Measurements from ENCODE around the gene TAF4. TPM values are rescaled to one million over a fixed set of nuclear protein-coding genes. Genes with fewer than 3 reads are reported as not detected.

Gene TAF4
- total RNA-seq, 4 donors from 2014 or later: 21.1 to 40.6 (median 22.1) TPM

DNA sequence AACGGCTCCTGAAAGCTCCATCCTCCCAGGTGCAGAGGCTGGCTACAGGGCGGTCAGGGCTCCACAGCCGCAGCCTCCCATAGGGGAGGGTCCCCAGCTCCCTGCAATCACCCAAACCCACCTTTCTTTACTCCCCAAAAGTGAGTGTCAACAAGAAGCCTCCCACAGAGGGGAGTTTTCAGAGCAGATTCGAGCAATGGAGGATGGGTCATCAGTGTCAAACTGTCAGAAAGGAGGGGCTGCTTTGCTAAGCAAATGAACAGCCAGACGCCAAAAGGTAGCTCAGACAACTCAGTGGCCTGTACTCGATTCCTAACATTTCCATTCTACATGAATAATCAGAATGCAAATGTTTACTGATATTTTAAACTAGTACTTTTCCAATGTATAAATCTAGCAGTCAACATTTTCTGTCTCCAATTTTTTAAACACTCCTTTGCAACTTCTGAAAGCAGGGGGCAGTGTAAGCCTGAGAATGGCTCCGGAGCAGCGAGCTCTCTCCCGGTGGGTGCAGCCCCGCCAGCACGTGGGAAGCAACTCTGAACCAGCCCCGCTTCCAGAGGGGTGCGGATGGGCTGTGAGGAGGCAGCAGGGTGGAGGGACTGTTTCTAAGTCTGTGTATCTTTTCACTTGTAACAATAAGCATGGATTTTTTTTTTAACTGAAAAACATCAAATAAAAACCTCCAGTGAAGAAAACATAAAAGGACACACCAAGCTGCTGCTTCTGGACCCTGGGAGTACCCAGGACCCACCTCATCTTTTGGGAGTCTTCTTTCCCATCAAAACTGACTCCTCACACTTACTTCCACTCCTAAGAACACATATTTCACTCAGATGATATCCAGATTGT is 54.9 kb downstream of the TAF4 start:
- TF ChIP-seq POLR2A (IDR thresholded peaks at IDR 0.05): no peak
- TF ChIP-seq, protein P1, sequence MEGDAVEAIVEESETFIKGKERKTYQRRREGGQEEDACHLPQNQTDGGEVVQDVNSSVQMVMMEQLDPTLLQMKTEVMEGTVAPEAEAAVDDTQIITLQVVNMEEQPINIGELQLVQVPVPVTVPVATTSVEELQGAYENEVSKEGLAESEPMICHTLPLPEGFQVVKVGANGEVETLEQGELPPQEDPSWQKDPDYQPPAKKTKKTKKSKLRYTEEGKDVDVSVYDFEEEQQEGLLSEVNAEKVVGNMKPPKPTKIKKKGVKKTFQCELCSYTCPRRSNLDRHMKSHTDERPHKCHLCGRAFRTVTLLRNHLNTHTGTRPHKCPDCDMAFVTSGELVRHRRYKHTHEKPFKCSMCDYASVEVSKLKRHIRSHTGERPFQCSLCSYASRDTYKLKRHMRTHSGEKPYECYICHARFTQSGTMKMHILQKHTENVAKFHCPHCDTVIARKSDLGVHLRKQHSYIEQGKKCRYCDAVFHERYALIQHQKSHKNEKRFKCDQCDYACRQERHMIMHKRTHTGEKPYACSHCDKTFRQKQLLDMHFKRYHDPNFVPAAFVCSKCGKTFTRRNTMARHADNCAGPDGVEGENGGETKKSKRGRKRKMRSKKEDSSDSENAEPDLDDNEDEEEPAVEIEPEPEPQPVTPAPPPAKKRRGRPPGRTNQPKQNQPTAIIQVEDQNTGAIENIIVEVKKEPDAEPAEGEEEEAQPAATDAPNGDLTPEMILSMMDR (IDR thresholded peaks at IDR 0.05): peak in 1 of 3 donors; percentile 8
- WGBS, 2 donors: 31 to 38% methylated on average over 13 of the region's 13 CpGs
- peak in 1 of 2 donors; percentile 27 for DNase-seq (ENCODE audit: low spot score in 2 of 2)
- intact Hi-C loops (cut with DNase I; ENCODE audit: low total_unique reads): loop anchor here (5.0 kb wide), 1 partner anchor 127 kb away; no protein-coding TSS in a partner anchor
- no peak overlapping the region for H3K4me3 ChIP-seq (ENCODE audit: low read depth, poor library complexity, severe bottlenecking)

DNA sequence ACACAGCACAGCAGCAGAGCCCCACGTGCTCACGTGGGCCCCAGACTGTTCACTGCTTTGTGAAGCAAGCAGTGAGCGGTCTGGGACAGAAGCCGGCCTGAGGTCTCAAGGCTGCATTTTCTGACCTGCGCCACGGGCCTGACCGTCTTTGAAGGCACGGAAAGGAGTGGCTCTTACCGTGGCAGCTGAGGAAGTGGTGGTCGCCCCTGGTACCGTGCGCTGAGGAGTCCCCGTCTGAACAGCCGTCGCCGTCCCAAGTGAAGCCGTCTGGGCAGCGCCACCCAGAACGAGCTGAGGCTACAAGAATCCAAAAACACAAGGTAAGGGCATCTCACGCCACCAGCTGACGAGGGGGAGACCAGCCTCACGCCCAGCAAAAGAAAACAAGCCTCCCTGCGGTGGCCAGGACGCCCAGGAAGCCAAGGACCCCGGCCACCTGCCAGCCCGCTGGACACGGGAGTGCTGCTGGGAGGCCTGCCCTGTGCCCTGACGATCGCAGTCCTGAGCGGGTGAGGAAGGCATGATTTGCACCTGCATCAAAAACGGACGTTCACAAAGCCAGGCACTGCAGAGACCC is 55.7 kb downstream of the TAF4 start:
- H3K4me3 ChIP-seq (ENCODE audit: low read depth, poor library complexity, severe bottlenecking): no peak overlapping the region
- WGBS, 2 donors: 95% methylated on average over 32 of the region's 32 CpGs
- TF ChIP-seq POLR2A (IDR thresholded peaks at IDR 0.05): no peak
- TF ChIP-seq, protein P1 (IDR thresholded peaks at IDR 0.05): no peak
- intact Hi-C loops (cut with DNase I; ENCODE audit: low total_unique reads): loop anchor here (5.0 kb wide), 1 partner anchor 127 kb away; no protein-coding TSS in a partner anchor
- DNase-seq (ENCODE audit: low spot score in 2 of 2): no peak

DNA sequence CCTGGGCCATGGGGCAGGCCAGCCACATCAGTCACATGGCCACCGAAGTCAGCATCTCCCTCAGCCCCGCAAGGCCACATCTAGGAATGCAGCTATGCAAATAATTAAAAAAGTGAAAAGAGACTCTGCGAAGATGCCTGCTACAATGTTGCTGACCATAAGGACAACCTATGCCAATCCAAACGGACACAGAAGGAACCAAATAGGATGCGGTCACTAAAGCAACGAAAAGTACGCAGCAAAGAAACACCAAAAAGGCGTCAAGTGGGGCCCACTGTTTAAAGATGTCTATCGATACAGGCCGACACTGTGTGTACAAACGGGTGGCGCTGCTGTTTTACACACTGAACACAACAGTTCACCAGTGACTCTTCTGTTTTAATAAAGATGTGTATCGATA is 56.4 kb downstream of the TAF4 start:
- TF ChIP-seq, protein P1 (IDR thresholded peaks at IDR 0.05): no peak
- TF ChIP-seq POLR2A (IDR thresholded peaks at IDR 0.05): no peak
- DNase-seq (ENCODE audit: low spot score in 2 of 2): no peak
- 95 to 96% methylated on average over 13 of the region's 13 CpGs for WGBS, 2 donors

DNA sequence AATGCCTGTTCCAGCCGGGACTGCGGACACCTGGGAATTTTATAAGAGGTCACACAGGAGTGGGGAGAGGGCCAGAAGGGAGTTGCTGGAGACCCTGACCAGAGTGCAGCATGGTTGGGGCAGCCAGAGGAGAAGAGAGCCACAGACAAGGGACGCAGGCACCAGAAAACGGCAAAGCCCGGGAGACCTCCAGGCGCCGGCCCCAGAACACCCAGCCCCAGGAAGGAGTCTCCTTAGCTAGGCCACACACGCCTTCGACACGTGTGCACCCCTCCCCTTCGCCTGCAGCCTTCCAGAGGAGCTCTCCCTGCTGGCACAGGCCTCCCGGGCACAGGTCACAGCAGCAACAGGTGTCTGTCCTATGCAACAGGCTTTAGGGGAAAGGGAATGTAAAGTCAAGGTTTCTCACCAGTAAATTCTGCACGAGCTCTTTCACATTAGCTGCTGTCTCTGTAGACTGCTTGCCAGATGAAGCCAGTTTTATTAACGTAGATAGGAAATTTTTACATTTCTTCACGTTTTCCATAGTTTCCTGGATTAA is 57.0 kb downstream of the TAF4 start:
- no peak for TF ChIP-seq POLR2A (IDR thresholded peaks at IDR 0.05)
- TF ChIP-seq, protein P1 (IDR thresholded peaks at IDR 0.05): no peak
- DNase-seq (ENCODE audit: low spot score in 2 of 2): no peak
- 89 to 94% methylated on average over 14 to 15 of the region's 15 CpGs for WGBS, 2 donors
- H3K4me3 ChIP-seq (ENCODE audit: low read depth, poor library complexity, severe bottlenecking): no peak overlapping the region
- intact Hi-C loops (cut with DNase I; ENCODE audit: low total_unique reads): no loop called here

More for the DNA sequence above, 56.4 kb downstream of the TAF4 start:
- H3K4me3 ChIP-seq (ENCODE audit: low read depth, poor library complexity, severe bottlenecking): no peak overlapping the region
- intact Hi-C loops (cut with DNase I; ENCODE audit: low total_unique reads): no loop called here

DNA sequence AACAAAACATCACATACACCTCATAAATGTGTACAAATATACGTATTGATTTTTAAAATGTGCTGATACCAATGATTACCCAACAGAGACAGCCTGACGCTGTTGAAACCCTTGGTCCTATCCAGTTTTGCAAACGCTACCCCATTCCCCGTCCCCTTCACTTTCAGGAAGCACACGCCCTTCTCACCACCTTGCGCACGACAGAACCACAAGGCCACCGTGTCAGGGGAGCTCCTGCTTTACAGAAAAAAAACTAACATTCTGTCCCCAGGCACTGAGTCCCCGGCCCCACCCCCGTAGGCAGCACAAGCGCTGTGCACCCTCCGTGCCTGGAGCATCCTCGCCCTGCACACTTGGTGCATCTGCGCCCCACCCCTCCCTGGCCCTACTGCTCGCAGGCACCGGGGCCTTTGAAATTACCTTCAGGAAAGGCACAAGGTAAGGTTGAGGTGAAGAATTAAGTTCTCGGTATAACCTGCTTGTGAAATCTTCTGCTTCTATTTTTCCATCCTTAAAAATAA is 58.5 kb downstream of the TAF4 start:
- no peak overlapping the region for H3K4me3 ChIP-seq (ENCODE audit: low read depth, poor library complexity, severe bottlenecking)
- intact Hi-C loops (cut with DNase I; ENCODE audit: low total_unique reads): no loop called here
- no peak for DNase-seq (ENCODE audit: low spot score in 2 of 2)
- WGBS, 2 donors: 86 to 87% methylated on average over 17 of the region's 17 CpGs
- TF ChIP-seq POLR2A (IDR thresholded peaks at IDR 0.05): no peak
- TF ChIP-seq, protein P1 (IDR thresholded peaks at IDR 0.05): no peak
